ENCODE data around the gene ZNF722. TPM values are rescaled to one million over a fixed set of nuclear protein-coding genes. Genes with fewer than 3 reads are reported as not detected.
"Not testable (repeated sequence)": the region's sequence is repeated elsewhere in the genome, so short reads cannot be mapped to it uniquely, and the experiment has no call there.

Gene ZNF722
- not detected for total RNA-seq
- long read RNA-seq, result 0 reads

- Histone ChIP-seq H3K4me1 (no peaks in the 10 kb centered on the region), H3K4me3 (no peak within 1 kb of the TSS), H3K36me3 (no peaks in the 10 kb centered on the region), H3K27me3 (no peaks in the 10 kb centered on the region), H3K9me3 (peaks cover 13% of the 10 kb centered on the region), H3K27ac (no peak within 1 kb of the TSS)
- intact Hi-C loops (cut with DNase I), result no loop called here
- DNase-seq (no peak), ATAC-seq (no peak)
- TF ChIP-seq CTCF (IDR thresholded peaks at IDR 0.05), result no peak
Measured at GRCh38 chr7:63998549-63998948, at the start of gene ZNF722. Gene ZNF722, plus strand, starts transcription at chr7:63998849. Its CDS starts 113 bp downstream, at chr7:63998962.

DNA sequence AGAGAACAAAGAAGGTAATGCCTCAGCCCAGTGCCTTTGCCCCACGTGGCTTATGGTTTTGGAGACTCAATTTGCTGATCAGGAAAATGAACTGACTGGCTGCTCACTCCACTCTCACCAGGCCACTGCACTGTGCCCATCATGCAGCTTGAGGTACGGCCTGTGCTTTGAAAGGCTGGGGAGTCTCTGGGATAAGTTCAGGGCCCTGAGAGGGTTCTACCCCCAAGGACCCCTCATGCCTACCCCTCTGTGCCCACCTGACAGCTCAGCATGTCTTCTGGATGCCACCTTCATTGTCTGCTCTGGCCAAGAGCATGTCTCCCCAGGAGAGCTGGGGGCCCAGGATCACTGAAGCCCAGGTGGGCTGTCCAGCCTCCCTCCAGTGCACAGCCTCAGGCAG lies 45.5 kb upstream of the ZNF722 start:
- Histone ChIP-seq H3K9me3 (peaks cover 4% of the 10 kb centered on the region), H3K27me3 (no peaks in the 10 kb centered on the region), H3K36me3 (no peaks in the 10 kb centered on the region), H3K27ac (no peak overlapping the region), H3K4me3 (no peak overlapping the region), H3K4me1 (no peaks in the 10 kb centered on the region)
- DNase-seq (no peak), ATAC-seq (no peak)
- intact Hi-C loops (cut with DNase I), result no loop called here
- TF ChIP-seq CTCF (IDR thresholded peaks at IDR 0.05), result no peak

- Histone ChIP-seq H3K36me3 (no peaks in the 10 kb centered on the region), H3K27me3 (no peaks in the 10 kb centered on the region), H3K4me3 (no peak overlapping the region), H3K9me3 (no peaks in the 10 kb centered on the region), H3K27ac (no peak overlapping the region), H3K4me1 (no peaks in the 10 kb centered on the region)
- intact Hi-C loops (cut with DNase I), result no loop called here
- ATAC-seq (no peak), DNase-seq (no peak)
- no peak for TF ChIP-seq CTCF (IDR thresholded peaks at IDR 0.05)
Measured at GRCh38 chr7:63968629-63969028, 30.0 kb upstream of the ZNF722 start.

GRCh38 chr7:64015496-64015895 lies 16.8 kb downstream of the ZNF722 start:
- H3K36me3 ChIP-seq; H3K4me3 ChIP-seq; DNase-seq; H3K27me3 ChIP-seq; ATAC-seq; H3K4me1 ChIP-seq; H3K27ac ChIP-seq; intact Hi-C loops (cut with DNase I); H3K9me3 ChIP-seq: not testable (repeated sequence)

DNA sequence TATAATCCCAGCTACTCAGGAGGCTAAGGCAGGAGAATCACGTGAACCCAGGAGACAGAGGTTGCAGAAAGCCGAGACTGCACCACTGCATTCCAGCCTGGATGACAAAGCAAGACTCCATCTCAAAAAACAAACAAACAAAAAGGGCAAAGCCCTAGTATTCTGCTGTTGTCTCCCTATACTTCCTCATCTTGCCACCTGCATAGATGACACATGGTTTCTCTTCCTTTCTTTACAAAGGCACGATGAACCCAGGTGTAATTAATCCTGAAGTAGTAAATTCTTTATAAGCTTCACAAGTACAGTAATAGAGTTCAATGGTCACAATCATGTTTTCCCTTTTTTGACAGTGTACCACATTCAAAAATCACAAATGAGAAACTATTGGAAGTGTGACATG lies 36.7 kb downstream of the ZNF722 start:
- DNase-seq (no peak), ATAC-seq (no peak)
- H3K27ac ChIP-seq, result no peak overlapping the region
- no peaks in the 10 kb centered on the region for H3K27me3 ChIP-seq
- H3K9me3 ChIP-seq, result peaks cover 12% of the 10 kb centered on the region
- intact Hi-C loops (cut with DNase I), result no loop called here
- no peak for TF ChIP-seq CTCF (IDR thresholded peaks at IDR 0.05)
- H3K4me1 ChIP-seq, result no peaks in the 10 kb centered on the region
- H3K4me3 ChIP-seq, result no peak overlapping the region
- no peaks in the 10 kb centered on the region for H3K36me3 ChIP-seq

GRCh38 chr7:64037095-64037494 lies 38.4 kb downstream of the ZNF722 start:
- no peak for TF ChIP-seq CTCF (IDR thresholded peaks at IDR 0.05)
- Histone ChIP-seq H3K27me3 (no peaks in the 10 kb centered on the region), H3K36me3 (no peaks in the 10 kb centered on the region), H3K27ac (no peak overlapping the region), H3K4me1 (no peaks in the 10 kb centered on the region), H3K4me3 (no peak overlapping the region), H3K9me3 (peaks cover 11% of the 10 kb centered on the region)
- DNase-seq (no peak), ATAC-seq (peak; percentile 42)
- intact Hi-C loops (cut with DNase I), result no loop called here

All from upper lobe of right lung (tissue), 1 donor.